Ovary (tissue), 9 donors: ENCODE data around the gene SPEF2. TPM values are rescaled to one million over a fixed set of nuclear protein-coding genes. Genes with fewer than 3 reads are reported as not detected.

Source experiments
- DNase-seq, 5 donors: peaks; one replicate each; pipeline ENCODE4 v3.0.0-alpha.2; 2019 to 2020
- H3K27ac ChIP-seq, 2 donors: fragments of 200-600 bp; one replicate each; pipeline versions ENCODE4 v1.5.1 to v1.8.0; 2019 to 2022
- H3K27me3 ChIP-seq: fragments of 200-600 bp; one replicate; pipeline ENCODE4 v1.8.0; 2022
- H3K36me3 ChIP-seq: fragments of 200-600 bp; sonication (generic); one replicate; pipeline ENCODE4 v1.5.1; 2019
- H3K4me1 ChIP-seq: one replicate; pipeline ENCODE4 v1.8.1; 2013; ENCODE audit warnings: mild to moderate bottlenecking, moderate library complexity; ENCODE audit not compliant: insufficient read depth
- H3K4me3 ChIP-seq: fragments of 200-600 bp; sonication (generic); one replicate; pipeline ENCODE4 v1.5.1; 2017
- H3K9me3 ChIP-seq, 2 donors: fragments of 200-600 bp in 1 of 2; sonication (generic) in 1 of 2; one replicate each; pipeline versions ENCODE4 v1.5.1 to v1.8.1; 2013 to 2019; ENCODE audit warnings: mild to moderate bottlenecking in 1 of 2, moderate library complexity in 1 of 2
- CTCF ChIP-seq, 3 donors: fragments of 450-650 bp in 2 of 3; fragments of 200-600 bp in 1 of 3; IDR thresholded peaks; one replicate each; pipeline versions ENCODE4 v1.5.1 to v1.8.0; 2016 to 2022; ENCODE audit warnings: antibody characterized with exemption in 3 of 3, mild to moderate bottlenecking in 1 of 3
- EP300 ChIP-seq: sonication (generic); formaldehyde crosslinking; IDR thresholded peaks from one replicate; pipeline ENCODE4 v1.6.1; 2017; ENCODE audit warnings: antibody characterized with exemption
- POLR2A ChIP-seq: fragments of 450-650 bp; IDR thresholded peaks from one replicate; pipeline ENCODE4 v1.6.1; 2017; ENCODE audit warnings: antibody characterized with exemption, mild to moderate bottlenecking, moderate library complexity
- WGBS, 3 donors: extraction: QIAGEN DNeasy Blood & Tissue Kit in 1 of 3; methylation state at CpG; one replicate each; pipeline versions ENCODE4 v1.1.5 to v1.1.7; 2013 to 2017; 5-methylcytosine and 5-hydroxymethylcytosine counted together
- intact Hi-C, 4 donors: fragments of 100-400 bp; cut with DNase I; formaldehyde crosslinking; loops; one replicate each; pipeline versions ENCODE4 v1.11.0 to v1.15.1; 2022 to 2023
- polyA plus RNA-seq, 2 donors: library from polyadenylated mRNA; stranded (reverse); fragments of 200-250 nt in 1 of 2; fragments of 350-450 nt in 1 of 2; fragmentation: Illumina TruSeq in 1 of 2; extraction: RNeasy Lipid Tissue Mini Kit (QIAGEN cat#74804) in 1 of 2; gene quantifications; one replicate each; pipeline ENCODE4 v1.2.3, GENCODE V29; 2013 to 2014
- total RNA-seq, 7 donors: library from RNA; depleted of rRNA in 2 of 7; stranded (reverse); fragments of >200 nt in 2 of 7; fragmentation: NEBNext Ultra II Directional in 3 of 7; extraction: Animal tissue kit (Norgen Biotek cat#: 25700) in 3 of 7; gene quantifications; one replicate each; pipeline versions ENCODE4 v1.1.0 to v1.2.4, GENCODE V29; 2016 to 2023
- donor health status: DM: no; HTN: no; CAD: no; lungs with moderate emphysema.
- donor health status: DM: no; HTN: no; CAD: no.
- donor health status: Bipolar disorder and iron deficiency.
- donor health status: DM: yes; HTN: yes; CAD: no.
- donor health status: DM: no; HTN: no; CAD: no.
- donor health status: DM: yes; HTN: yes; CAD: no.

Gene SPEF2
- total and polyA plus RNA-seq, 9 donors = 4.2 to 31.8 (median 9.0) TPM

GRCh38 chr5:35794684-35795375 lies 177.2 kb downstream of the SPEF2 start:
- intact Hi-C loops = no loop called here
- 85 to 87% (median 86%) methylated on average over 8 of the region's 8 CpGs for WGBS, 3 donors
- no peaks in the 10 kb centered on the region for H3K36me3 ChIP-seq
- no peaks in the 10 kb centered on the region for H3K9me3 ChIP-seq
- no peak overlapping the region for H3K27ac ChIP-seq
- no peak overlapping the region for H3K4me3 ChIP-seq
- DNase-seq = no peak
- no peak for TF ChIP-seq CTCF (IDR thresholded peaks at IDR 0.05)
- no peak for TF ChIP-seq POLR2A
- no peaks in the 10 kb centered on the region for H3K27me3 ChIP-seq
- no peaks in the 10 kb centered on the region for H3K4me1 ChIP-seq

- Histone ChIP-seq H3K9me3 (no peaks in the 10 kb centered on the region), H3K4me3 (no peak overlapping the region), H3K36me3 (no peaks in the 10 kb centered on the region), H3K27me3 (no peaks in the 10 kb centered on the region), H3K27ac (no peak overlapping the region), H3K4me1 (peaks cover 4% of the 10 kb centered on the region)
- no peak for TF ChIP-seq EP300
- TF ChIP-seq CTCF (IDR thresholded peaks at IDR 0.05) = no peak
- TF ChIP-seq POLR2A = no peak
- intact Hi-C loops = no loop called here
- no peak for DNase-seq
Measured at GRCh38 chr5:35799181-35799580, 181.5 kb downstream of the SPEF2 start.

DNA sequence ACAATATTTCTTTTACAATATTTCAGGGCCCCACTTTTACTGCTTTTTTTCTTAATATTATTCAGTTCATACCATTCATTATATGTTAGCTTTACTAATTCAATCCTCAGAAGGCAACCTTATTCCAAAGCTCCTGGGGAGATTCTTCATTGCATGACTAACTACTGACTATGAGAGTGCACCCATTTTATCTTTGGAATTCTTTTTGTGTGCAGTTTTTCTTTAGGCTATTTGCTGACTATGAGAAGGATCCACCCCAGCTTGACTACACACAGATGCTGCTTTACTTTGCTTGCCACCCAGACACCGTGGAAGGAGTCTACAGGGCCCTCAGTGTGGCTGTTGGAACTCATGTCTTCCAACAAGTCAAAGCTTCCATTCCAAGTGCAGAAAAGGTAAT lies 182.1 kb downstream of the SPEF2 start:
- TF ChIP-seq EP300 (no peak), CTCF (IDR thresholded peaks at IDR 0.05) (no peak), POLR2A (no peak)
- 86 to 96% (median 96%) methylated on average over 1 of the region's 1 CpG for WGBS, 3 donors
- H3K27ac ChIP-seq = no peak overlapping the region
- no peaks in the 10 kb centered on the region for H3K27me3 ChIP-seq
- no peak for DNase-seq
- H3K4me3 ChIP-seq = no peak overlapping the region
- intact Hi-C loops = no loop called here
- no peaks in the 10 kb centered on the region for H3K9me3 ChIP-seq
- no peaks in the 10 kb centered on the region for H3K36me3 ChIP-seq
- H3K4me1 ChIP-seq = peaks cover 4% of the 10 kb centered on the region

DNA sequence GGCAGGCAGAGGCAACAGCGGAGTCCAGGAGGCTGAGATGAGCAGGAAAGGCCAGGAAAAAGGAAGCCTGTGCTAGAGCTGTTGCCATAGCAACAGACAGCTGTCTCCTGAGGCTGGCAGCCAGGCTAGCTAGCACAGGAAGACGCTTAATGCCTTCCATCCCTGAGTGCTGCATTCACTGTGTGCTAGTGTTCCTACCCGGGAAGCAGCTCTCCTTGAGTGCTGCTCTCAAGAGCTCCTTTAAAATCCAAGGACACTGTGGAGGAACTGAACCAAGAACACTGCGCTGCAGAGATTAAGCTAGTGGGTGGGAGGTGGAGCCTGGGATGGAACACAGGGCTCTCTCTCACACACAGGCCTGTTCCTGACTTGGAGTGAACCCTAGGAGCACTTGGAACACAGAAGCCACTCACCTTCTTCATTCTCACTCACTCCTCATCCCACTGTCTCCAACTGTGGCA lies 185.6 kb downstream of the SPEF2 start:
- Histone ChIP-seq H3K27ac (no peak overlapping the region), H3K4me1 (peaks cover 4% of the 10 kb centered on the region), H3K9me3 (no peaks in the 10 kb centered on the region), H3K27me3 (no peaks in the 10 kb centered on the region), H3K36me3 (no peaks in the 10 kb centered on the region), H3K4me3 (no peak overlapping the region)
- TF ChIP-seq EP300 = no peak
- no peak for TF ChIP-seq POLR2A
- TF ChIP-seq CTCF (IDR thresholded peaks at IDR 0.05) = no peak
- peak; percentile 21 to 69 (median 50) for DNase-seq
- intact Hi-C loops = no loop called here
- WGBS, 3 donors = 13 to 14% (median 13%) methylated on average over 4 of the region's 4 CpGs
